Stimulated activated CD4-positive, alpha-beta T cell treated with anti-CD3 and anti-CD28 coated beads, Interleukin-4, amount 100 ng/mL, for 4 hours (primary cell): ENCODE measurements around the gene MRAP.
A peak's percentile ranks its signal among the peaks of the same experiment; 100 is the strongest.

Experiments
- DNase-seq, 2 experiments: peaks; one replicate each; pipeline ENCODE4 v3.0.0-alpha.2; 2020

Gene MRAP

GRCh38 chr21:32301596-32301995 is 2.9 kb downstream of the MRAP start:
- DNase-seq: no peak

- DNase-seq: no peak
Observed at GRCh38 chr21:32302560-32302959, 3.9 kb downstream of the MRAP start.

DNA sequence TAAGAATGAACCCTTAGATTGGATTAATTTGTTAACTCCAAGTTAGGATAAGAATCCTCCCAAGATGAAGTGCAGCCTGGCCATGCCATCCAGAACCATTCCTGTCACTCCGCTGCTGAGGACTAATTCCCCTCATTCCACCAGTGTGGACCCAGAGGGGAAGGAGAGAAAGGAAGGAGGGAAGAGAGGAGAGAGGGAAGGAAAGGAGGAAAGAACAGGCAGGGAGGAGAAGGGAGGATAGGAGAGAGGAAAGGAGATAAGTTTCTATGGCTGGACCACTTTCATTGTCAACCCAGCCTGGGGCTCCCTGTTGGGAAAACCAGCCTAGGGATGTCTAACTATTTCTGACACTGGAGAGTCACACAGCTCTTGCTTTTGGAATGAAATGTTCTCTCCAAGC is 4.7 kb downstream of the MRAP start:
- no peak for DNase-seq

- no peak for DNase-seq
Observed at GRCh38 chr21:32304998-32305397, 6.3 kb downstream of the MRAP start.

DNA sequence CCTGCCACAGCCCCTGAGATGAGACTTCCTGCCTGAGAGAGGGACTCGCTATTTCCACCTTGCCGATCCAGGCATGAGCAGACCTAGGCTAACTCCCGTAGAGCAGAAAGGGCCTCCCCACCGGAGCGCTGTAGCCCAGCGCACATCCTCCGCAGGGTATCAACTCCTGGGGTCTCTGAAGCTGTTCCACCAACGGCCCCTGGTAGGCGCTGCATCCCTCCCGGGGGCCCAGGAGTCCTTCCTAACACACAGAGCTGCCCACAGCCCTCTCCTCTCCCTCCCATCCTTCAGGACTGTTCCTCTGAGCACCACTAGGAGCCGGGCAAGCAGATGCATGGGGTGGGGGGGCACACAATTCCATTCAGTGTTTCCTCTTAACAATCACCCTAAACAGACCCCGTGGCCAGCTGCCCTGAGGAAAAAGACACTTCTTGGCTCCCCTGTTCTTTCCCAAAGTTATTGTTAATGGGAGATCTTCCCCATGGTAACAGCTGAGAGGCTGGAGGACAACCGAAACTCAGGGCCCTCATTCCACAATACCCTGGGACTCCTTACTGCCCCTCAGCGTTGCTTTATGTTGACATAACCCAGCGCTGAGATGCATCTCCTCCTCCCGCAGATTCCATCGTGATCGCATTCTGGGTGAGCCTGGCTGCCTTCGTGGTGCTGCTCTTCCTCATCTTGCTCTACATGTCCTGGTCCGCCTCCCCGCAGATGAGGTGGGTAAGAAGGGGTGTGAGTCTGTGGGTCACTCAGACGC is 7.5 kb downstream of the MRAP start:
- no peak for DNase-seq

- DNase-seq: no peak
Observed at GRCh38 chr21:32307706-32308105, 9.1 kb downstream of the MRAP start.

DNA sequence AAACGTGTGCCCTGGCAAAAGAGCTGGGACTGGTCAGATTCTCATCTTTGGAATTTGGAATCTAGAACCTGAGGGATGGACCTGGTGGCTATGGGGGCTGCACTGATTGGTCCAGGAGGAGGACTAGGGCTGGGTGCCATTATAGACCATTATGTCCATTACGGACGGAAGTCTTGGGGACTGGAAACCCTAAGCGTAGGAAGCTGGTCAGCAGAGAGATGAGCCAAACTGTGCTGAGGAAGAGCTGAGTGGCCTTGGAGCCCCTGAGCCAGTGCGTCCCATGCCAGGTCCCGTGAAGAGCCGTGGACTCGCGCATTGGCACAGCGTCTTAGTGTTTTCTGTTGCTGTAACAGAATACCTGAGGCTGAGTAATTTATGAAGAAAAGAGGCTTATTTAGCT is 10.0 kb downstream of the MRAP start:
- DNase-seq: no peak

DNA sequence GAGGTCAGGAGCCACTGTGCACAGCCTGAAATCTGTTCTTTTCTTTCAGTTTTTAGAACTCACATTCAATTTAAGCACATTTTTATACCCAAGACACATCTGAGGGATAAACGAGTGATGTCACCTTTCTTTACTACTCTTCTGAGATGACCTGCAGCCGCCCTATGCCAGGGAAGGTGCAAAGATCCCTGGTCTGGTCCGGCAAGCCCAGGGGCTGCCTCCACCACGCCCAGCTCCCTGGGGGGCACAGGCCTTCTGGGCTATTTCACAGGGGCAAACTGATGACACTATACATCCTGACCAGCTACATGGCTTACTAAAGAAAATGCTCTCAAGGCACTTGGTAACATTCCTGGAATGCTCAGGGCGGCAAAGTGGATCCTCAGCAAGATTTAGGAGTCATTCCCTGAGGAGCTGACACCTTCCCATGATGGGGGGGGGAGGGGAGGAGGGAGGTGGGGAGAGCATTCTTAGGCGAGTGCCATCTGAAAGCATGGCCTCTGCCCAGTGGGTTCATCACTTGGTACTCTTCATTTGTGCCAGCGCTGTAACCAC is 11.3 kb downstream of the MRAP start:
- DNase-seq: no peak

DNA sequence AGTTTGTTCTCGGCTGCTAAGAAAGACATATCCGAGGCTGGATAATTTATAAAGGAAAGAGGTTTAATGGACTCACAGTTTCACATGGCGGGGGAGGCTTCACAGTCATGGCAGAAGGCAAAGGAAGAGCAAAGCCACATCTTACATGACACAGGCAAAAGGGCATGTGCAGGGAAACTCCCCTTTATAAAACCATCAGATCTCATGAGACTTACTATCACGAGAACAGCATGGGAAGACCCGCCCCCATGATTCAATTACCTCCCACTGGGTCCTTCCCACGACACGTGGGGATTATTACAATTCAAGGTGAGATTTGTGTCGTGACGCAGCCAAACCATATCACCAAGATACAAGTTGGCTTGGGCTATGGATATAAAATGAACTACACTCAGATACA is 12.3 kb downstream of the MRAP start:
- DNase-seq: peak in 1 of 2 experiments; percentile 41

DNA sequence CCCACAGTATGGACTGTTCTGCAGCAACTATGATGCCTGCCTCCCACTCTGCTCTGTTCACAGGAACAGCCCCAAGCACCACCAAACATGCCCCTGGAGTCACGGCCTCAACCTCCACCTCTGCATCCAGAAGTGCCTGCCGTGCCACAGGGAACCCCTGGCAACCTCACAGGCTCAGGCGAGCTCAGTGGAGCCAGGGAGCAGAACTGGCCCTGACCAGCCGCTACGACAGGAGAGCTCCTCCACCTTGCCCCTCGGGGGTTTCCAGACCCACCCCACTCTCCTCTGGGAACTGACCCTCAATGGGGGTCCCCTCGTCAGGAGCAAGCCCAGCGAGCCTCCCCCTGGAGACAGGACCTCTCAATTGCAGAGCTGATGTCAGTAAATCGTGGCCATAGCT is 13.0 kb downstream of the MRAP start:
- no peak for DNase-seq

- DNase-seq: no peak
Observed at GRCh38 chr21:32312326-32312725, 13.7 kb downstream of the MRAP start.

DNA sequence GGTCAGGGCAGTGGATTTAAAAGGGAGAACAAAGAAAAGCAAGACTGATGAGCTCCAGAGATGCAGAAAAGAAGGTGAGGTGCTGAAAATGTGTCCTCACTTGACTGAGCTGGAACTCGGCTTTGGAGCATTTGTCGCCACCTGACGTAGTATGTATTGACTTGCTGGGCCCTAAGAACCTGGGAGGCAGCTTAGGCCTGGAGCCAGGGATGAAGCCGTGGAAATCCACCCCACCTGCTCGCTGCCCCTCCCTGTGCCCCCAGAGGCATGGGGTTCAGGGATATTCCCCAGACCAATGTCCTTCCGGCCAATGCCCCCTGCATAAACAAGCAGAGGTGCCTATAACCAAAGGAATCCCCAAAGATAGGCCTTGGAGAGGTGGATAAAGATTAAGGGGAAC is 14.3 kb downstream of the MRAP start:
- DNase-seq: no peak

DNA sequence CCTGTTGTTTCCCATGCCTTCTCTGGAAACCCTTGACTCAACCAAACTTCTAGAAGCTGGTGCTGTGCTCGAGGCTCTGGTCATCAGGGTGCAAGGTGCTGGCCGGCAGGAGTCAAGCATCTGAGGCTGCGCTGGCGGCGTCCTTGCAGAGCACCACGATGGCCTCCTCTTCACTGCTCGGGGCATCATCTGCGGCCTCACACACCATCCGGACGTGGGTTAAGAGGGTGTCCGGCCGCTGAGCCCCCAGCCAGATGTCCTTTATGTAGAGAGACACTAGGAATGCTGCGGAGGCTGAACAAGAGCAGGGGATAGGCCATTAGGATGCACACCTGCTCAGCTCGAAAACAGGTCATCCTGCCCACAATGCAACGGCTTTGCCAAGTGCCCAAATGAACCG is 16.2 kb downstream of the MRAP start:
- DNase-seq: no peak

DNA sequence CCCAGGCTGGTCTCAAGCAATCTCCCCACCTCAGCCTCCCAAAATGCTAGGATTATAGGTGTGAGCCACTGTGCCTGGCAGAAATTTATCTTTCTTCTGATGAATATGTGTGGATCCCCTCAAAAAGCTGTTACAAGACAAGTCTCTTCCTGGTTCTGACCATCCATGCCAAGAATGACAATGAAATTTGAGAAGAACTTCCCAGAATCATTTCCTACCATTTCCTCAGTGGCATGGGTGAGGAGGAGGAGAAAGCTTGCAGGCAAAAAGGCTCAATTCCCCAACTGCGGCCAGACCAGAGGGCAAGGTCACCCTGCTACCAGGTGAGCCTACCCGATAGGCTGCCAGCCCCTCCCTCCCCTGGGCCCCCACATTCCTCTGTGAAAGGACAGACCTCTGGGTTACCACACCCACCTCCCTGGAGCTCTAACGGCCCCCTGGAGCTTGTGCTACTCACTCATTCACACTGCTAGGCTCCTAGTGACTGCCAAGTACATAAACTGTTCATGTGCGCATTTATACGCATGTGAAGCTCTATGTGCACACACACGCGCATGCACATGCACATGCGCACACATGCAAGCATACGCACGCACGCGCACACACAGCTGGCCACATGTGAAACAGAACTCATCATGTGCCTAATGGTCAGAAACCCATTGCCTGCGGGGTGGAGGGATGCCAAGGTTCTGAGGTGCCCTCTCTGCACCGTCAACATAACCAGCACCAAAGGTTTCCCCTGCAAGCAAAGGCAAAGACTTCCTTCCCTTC is 17.0 kb downstream of the MRAP start:
- no peak for DNase-seq

GRCh38 chr21:32316361-32317215 is 17.9 kb downstream of the MRAP start:
- DNase-seq: no peak

DNA sequence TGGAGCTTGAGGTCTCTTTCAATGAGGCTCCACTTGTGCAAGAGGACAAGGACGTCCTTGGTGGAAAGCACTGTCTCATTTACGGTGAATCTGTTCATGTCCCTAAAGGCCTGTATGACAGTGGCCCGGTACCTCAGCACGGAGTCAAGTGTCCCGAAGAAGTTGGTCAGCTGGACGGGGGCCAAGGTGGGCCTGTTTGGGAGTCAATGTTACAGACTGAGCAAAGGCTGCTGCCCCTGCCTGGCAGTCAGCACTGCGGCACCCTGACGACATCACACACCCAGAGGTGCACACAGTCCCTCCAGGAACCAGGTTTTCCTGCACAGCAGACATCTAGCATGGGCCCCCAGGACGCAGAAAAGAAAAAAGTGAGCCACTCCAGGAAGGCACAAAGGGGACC is 19.1 kb downstream of the MRAP start:
- no peak for DNase-seq

GRCh38 chr21:32319012-32319411 is 20.4 kb downstream of the MRAP start:
- no peak for DNase-seq

DNA sequence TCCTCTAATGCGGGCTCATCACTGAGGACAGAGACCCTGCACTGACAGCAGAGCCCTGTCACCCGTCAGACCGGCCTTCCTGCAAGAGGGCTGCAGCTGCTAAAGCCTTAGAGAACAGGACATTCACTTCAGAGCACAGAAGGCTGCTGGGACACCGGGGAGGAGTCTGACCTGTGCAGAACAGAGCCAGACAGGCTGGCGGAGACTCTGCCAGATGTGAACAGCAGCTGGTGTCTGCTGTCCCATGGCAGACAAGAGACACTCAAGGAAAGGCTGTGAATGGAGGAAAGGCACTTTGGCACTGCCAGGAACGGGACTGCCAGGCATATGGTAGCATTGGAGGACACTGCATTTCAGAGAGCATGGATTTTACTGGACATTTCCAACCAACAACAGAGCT is 21.4 kb downstream of the MRAP start:
- no peak for DNase-seq

DNA sequence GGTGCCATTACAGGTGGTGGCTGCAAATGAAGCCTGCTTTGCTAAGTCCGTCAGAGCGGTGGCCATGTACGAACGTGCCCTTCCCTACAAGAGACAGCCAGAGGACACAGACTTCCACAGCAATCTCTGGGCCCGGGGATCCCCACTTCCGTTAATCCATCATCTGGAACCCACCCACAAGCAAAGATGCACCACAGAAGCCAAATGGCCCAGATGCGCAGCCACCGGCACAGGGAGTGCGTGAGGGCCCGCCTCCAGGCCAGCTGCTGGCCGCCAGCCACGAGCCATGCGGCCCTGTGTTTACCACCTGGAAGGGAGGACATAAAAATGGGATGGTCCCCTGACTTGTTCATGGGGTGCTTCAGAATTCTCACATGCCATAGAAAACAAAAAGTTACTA is 22.1 kb downstream of the MRAP start:
- no peak for DNase-seq

GRCh38 chr21:32321480-32321879 is 22.8 kb downstream of the MRAP start:
- DNase-seq: no peak

DNA sequence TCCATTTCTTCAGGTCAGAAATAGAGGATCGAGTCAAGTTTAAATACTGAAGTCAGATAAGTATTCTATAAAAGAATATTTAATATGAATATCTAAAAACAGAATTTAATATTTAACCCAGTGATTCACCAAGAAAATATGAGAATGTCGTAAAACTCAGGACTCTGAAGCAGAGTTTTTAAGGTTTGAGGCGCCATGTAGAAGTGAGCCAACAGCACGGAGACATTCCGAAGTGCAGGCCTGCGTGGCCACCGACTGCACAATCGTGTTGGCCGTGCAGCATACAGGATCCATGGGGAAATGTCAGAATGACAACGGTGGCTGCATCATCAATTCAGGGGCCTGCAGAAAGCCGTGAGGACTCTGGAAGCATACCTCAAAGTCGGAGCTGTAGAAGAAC is 23.4 kb downstream of the MRAP start:
- no peak for DNase-seq

- no peak for DNase-seq
Observed at GRCh38 chr21:32322676-32323075, 24.0 kb downstream of the MRAP start.

DNA sequence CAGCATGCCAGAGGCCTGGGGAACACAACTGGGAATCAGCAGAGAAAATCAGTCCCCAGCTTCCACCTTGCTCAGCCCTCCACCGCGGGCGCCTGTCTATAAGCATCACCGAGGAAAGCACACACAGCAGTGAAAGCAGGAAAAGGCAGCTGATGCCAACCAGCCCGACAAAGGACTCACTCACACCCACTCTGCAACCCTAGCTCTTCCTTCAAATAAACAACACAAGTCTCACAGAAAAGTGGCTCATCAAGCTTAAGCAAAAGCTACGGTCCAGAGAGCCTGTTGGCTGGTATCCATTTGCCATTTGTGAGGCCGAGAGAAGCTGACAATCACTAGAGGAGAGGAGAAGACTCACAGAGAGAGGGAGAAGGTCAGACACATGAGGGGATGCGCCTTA is 27.1 kb downstream of the MRAP start:
- DNase-seq: no peak
